GM12878 (cell line): ENCODE results near the gene CHMP6. TPM values are rescaled to one million over a fixed set of nuclear protein-coding genes. Genes with fewer than 3 reads are reported as not detected.

Source experiments
- ATAC-seq: fragments of 200-7000 bp; cut with Tn5 transposase; 3 replicates; pipeline ENCODE4 v1.9.1; 2020; ENCODE audit warnings: mild to moderate bottlenecking, moderate library complexity
- BruUV-seq: library from RNA; stranded (reverse); fragments of 400-500 nt; replicated peaks from 2 replicates; lab custom pipeline; 2021; lab: Mats Ljungman, UMichigan
- CTCF ChIA-PET: fragments of 300-600 bp; sonication (Branson Sonifier 250); formaldehyde crosslinking; extraction: SDS; loops from one replicate; lab custom pipeline; 2021; ENCODE audit warnings: inconsistent platforms; lab: Yijun Ruan, JAX
- POLR2A ChIA-PET: fragments of 350-600 bp; formaldehyde crosslinking; extraction: SDS; loops from one replicate; lab custom pipeline; 2021; ENCODE audit warnings: inconsistent platforms; lab: Charles Lee
- RAD21 ChIA-PET: fragments of 300-600 bp; sonication (Branson Sonifier 250); formaldehyde crosslinking; loops from one replicate; lab custom pipeline; 2023; ENCODE audit warnings: antibody characterized with exemption; ENCODE audit not compliant: unreplicated experiment; lab: Charles Lee
- SMC1A ChIA-PET: fragments of 300-600 bp; sonication (Branson Sonifier 250); formaldehyde crosslinking; loops from one replicate; lab custom pipeline; 2023; ENCODE audit not compliant: unreplicated experiment, uncharacterized antibody; lab: Charles Lee
- DNase-seq: peaks from one replicate; pipeline ENCODE4 v3.0.0-alpha.2; 2011; ENCODE audit warnings: low read depth, low spot score
- FAIRE-seq: peaks from 3 replicates; lab custom pipeline; 2011; peaks lifted over from hg19 to GRCh38; lab: Jason Lieb, UNC
- H2AFZ ChIP-seq: 2 replicates; pipeline ENCODE4 v1.6.0; 2011; ENCODE audit warnings: low read depth, low read length, control low read depth; ENCODE audit not compliant: control insufficient read depth
- H3K27ac ChIP-seq: 2 replicates; pipeline ENCODE4 v1.5.1; 2011; ENCODE audit warnings: control low read depth; ENCODE audit not compliant: control insufficient read depth, insufficient read depth
- H3K27me3 ChIP-seq, 2 experiments: replicated peaks in 1 of 2; 2 replicates each; pipeline versions ENCODE4 v1.6.0 to v1.6.1; 2011; ENCODE audit warnings: low read length in 1 of 2; ENCODE audit not compliant: control insufficient read depth in 2 of 2, insufficient read depth in 2 of 2
- H3K36me3 ChIP-seq, 2 experiments: 2 replicates each; pipeline ENCODE4 v1.5.1; 2011; ENCODE audit warnings: low read length in 1 of 2; ENCODE audit not compliant: control insufficient read depth in 2 of 2, insufficient read depth in 2 of 2
- H3K4me1 ChIP-seq: 2 replicates; pipeline ENCODE4 v1.6.1; 2011; ENCODE audit warnings: mild to moderate bottlenecking, low read length, moderate library complexity, mixed read lengths; ENCODE audit not compliant: control insufficient read depth, insufficient read depth
- H3K4me2 ChIP-seq: 2 replicates; pipeline ENCODE4 v1.6.0; 2011; ENCODE audit warnings: control low read depth; ENCODE audit not compliant: control insufficient read depth, insufficient read depth
- H3K4me3 ChIP-seq: fragments of 200-600 bp; sonication (generic); 2 replicates; pipeline ENCODE4 v1.5.1; 2016
- H3K79me2 ChIP-seq: 2 replicates; pipeline ENCODE4 v1.6.0; 2011; ENCODE audit warnings: low read length; ENCODE audit not compliant: control insufficient read depth, insufficient read depth
- H3K9ac ChIP-seq: 2 replicates; pipeline ENCODE4 v1.8.0; 2011; ENCODE audit warnings: low read length, control low read depth, mixed read lengths; ENCODE audit not compliant: control insufficient read depth, insufficient read depth
- H3K9me3 ChIP-seq: replicated peaks from 3 replicates; pipeline ENCODE4 v1.5.1; 2011; ENCODE audit warnings: mild to moderate bottlenecking, low read length; ENCODE audit not compliant: control insufficient read depth, insufficient read depth
- H4K20me1 ChIP-seq: 2 replicates; pipeline ENCODE4 v1.6.0; 2011; ENCODE audit not compliant: control insufficient read depth, insufficient read depth
- PAX5 ChIP-seq: IDR thresholded peaks from 2 replicates; pipeline ENCODE4 v1.6.1; 2011; ENCODE audit warnings: low read depth, low read length, borderline replicate concordance
- POLR2A ChIP-seq: IDR thresholded peaks from 2 replicates; pipeline ENCODE4 v1.6.1; 2011; ENCODE audit warnings: low read depth, mild to moderate bottlenecking, low read length
- ZBED1 ChIP-seq: IDR thresholded peaks from 2 replicates; pipeline ENCODE4 v1.6.1; 2016; ENCODE audit warnings: borderline replicate concordance
- WGBS: methylation state at CpG from one replicate; pipeline ENCODE4 v1.1.6; 2016; ENCODE audit warnings: low lambda C conversion rate; ENCODE audit not compliant: insufficient replicate concordance, insufficient coverage; ENCODE audit errors: missing lambda C conversion rate; 5-methylcytosine and 5-hydroxymethylcytosine counted together
- in situ Hi-C: fragments of 300-500 bp; cut with MboI; formaldehyde crosslinking; loops from 9 replicates; pipeline ENCODE4 v1.14.3; 2018; ENCODE audit warnings: mixed read lengths
- intact Hi-C: fragments of 100-400 bp; cut with micrococcal nuclease; formaldehyde crosslinking; loops from one replicate; pipeline ENCODE4 v1.14.2; 2022; ENCODE audit not compliant: unreplicated experiment
- polyA plus RNA-seq, 11 experiments: library from polyadenylated mRNA; depleted of rRNA in 4 of 11; unstranded in 6 of 11; stranded (reverse) in 5 of 11; fragments of >200 nt; fragmentation: Nextera tagmentation in 4 of 11; fragmentation: Illumina TruSeq in 1 of 11; extraction: Ambion mirVana in 4 of 11; extraction: Trizol in 1 of 11; gene quantifications; 1 replicate in 1 of 11; 2 replicates in 10 of 11; pipeline versions ENCODE4 v1.2.1 to v1.2.3, GENCODE V29; 2011 to 2016; ENCODE audit warnings: inconsistent platforms in 2 of 11, missing spikeins in 2 of 11, low read depth in 1 of 11
- total RNA-seq, 4 experiments: library from RNA; depleted of rRNA in 3 of 4; stranded (reverse); fragments of >200 nt in 3 of 4; fragmentation: Illumina TruSeq in 1 of 4; extraction: Trizol in 1 of 4; gene quantifications; 2 replicates each; pipeline versions ENCODE4 v1.2.1 to v1.2.3, GENCODE V29; 2013 to 2021
- TF ChIP-seq, protein P1 (sequence below): IDR thresholded peaks from 2 replicates; pipeline ENCODE4 v1.6.1; 2012; ENCODE audit warnings: low read depth, low read length, improper control_type of control experiment
- TF ChIP-seq, protein P2 (sequence below): IDR thresholded peaks from 2 replicates; pipeline ENCODE4 v1.6.1; 2011; ENCODE audit warnings: low read depth, low read length, improper control_type of control experiment, borderline replicate concordance
- TF ChIP-seq, protein P3 (sequence below): fragments of 450-650 bp; IDR thresholded peaks from 2 replicates; pipeline ENCODE4 v1.6.1; 2018; ENCODE audit warnings: borderline replicate concordance, mild to moderate bottlenecking; ENCODE audit not compliant: partially characterized antibody

CHMP6 gene
- total and polyA plus RNA-seq, 10 of the 15 experiments (the other 5 are each of a cell fraction or from before 2014, with no cell fraction given): 0.21 to 37.9 (median 14.7) TPM

DNA sequence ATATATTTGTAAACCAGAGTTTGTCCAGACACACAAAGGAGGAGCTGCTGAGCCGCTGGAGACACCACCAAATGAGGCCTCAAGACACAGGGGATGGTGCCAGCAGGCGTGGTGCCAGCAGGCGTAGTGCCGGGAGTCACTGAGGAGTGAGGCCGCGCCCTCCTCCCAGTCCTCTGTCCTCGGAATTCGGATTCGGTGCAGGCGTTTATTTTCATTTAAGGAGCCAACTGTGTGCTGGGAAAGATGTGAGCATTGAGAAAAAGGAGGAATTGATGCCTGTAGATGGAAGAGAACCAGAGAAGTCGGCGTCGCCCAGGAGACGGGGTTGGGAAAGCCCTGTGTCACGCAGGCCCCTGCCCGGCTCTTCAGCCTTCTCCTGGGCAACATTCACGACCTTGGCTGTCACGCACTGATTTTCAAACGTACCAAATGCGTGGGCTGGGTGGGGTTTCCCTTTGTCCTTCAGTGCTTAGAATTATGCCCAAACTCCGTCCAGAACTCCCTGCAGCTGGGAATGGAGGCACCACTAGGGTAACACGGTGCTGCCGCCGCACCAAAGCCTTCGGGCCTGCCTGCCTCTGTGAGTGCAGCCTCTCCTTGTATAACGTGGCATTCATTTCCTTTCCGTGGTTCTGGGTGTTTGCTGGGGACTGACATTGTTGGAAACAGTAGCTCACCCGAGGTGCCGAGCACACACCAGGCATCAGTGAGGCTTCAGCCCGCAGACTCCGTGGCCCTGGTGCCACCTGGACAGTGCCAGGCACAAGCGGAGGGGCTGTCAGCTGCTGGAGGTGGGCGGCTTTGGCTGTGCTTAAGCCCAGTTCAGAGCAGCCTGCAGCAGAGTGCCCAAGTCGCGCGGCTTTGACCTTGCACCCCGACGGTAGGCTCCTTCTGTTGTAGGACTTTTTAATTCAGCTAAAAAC is 49.0 kb upstream of the CHMP6 start:
- ChIA-PET POLR2A (no interaction called here), RAD21 (no interaction called here), SMC1A (no interaction called here), CTCF (no interaction called here)
- BruUV-seq: no TSS peak
- no peaks in the 10 kb centered on the region for H3K79me2 ChIP-seq
- H3K27ac ChIP-seq: no peak overlapping the region
- FAIRE-seq (no peak), ATAC-seq (no peak), DNase-seq (no peak)
- no peaks in the 10 kb centered on the region for H3K9me3 ChIP-seq
- no peaks in the 10 kb centered on the region for H4K20me1 ChIP-seq
- intact Hi-C loops: no loop called here
- TF ChIP-seq, protein P1, sequence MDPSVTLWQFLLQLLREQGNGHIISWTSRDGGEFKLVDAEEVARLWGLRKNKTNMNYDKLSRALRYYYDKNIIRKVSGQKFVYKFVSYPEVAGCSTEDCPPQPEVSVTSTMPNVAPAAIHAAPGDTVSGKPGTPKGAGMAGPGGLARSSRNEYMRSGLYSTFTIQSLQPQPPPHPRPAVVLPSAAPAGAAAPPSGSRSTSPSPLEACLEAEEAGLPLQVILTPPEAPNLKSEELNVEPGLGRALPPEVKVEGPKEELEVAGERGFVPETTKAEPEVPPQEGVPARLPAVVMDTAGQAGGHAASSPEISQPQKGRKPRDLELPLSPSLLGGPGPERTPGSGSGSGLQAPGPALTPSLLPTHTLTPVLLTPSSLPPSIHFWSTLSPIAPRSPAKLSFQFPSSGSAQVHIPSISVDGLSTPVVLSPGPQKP: no peak
- no peak for TF ChIP-seq ZBED1
- no peak for TF ChIP-seq POLR2A
- TF ChIP-seq, protein P2, sequence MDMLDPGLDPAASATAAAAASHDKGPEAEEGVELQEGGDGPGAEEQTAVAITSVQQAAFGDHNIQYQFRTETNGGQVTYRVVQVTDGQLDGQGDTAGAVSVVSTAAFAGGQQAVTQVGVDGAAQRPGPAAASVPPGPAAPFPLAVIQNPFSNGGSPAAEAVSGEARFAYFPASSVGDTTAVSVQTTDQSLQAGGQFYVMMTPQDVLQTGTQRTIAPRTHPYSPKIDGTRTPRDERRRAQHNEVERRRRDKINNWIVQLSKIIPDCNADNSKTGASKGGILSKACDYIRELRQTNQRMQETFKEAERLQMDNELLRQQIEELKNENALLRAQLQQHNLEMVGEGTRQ: no peak
- TF ChIP-seq, protein P3, sequence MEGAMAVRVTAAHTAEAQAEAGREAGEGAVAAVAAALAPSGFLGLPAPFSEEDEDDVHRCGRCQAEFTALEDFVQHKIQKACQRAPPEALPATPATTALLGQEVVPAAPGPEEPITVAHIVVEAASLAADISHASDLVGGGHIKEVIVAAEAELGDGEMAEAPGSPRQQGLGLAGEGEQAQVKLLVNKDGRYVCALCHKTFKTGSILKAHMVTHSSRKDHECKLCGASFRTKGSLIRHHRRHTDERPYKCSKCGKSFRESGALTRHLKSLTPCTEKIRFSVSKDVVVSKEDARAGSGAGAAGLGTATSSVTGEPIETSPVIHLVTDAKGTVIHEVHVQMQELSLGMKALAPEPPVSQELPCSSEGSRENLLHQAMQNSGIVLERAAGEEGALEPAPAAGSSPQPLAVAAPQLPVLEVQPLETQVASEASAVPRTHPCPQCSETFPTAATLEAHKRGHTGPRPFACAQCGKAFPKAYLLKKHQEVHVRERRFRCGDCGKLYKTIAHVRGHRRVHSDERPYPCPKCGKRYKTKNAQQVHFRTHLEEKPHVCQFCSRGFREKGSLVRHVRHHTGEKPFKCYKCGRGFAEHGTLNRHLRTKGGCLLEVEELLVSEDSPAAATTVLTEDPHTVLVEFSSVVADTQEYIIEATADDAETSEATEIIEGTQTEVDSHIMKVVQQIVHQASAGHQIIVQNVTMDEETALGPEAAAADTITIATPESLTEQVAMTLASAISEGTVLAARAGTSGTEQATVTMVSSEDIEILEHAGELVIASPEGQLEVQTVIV: no peak
- TF ChIP-seq PAX5: no peak
- no peak overlapping the region for H2AFZ ChIP-seq
- no peak overlapping the region for H3K4me3 ChIP-seq
- H3K4me2 ChIP-seq: no peak overlapping the region
- H3K36me3 ChIP-seq: peaks cover 0 to 8% of the 10 kb centered on the region in 2 experiments; a peak in 2 of 4 replicates
- no peaks in the 10 kb centered on the region for H3K27me3 ChIP-seq
- 89% methylated on average over 38 of the region's 38 CpGs for WGBS
- no peak overlapping the region for H3K9ac ChIP-seq
- in situ Hi-C loops: no loop called here
- H3K4me1 ChIP-seq: no peaks in the 10 kb centered on the region
